Metanephros (tissue), 1 donor: ENCODE results near the gene PCDHGA3. TPM values are rescaled to one million over a fixed set of nuclear protein-coding genes. Genes with fewer than 3 reads are reported as not detected.

ENCODE experiments used
- total RNA-seq: library from RNA; depleted of rRNA; stranded (reverse); fragments of >200 nt; gene quantifications from one replicate; pipeline ENCODE4 v1.2.3, GENCODE V29; 2014

PCDHGA3 gene
- total RNA-seq, result 4.8 TPM

DNA sequence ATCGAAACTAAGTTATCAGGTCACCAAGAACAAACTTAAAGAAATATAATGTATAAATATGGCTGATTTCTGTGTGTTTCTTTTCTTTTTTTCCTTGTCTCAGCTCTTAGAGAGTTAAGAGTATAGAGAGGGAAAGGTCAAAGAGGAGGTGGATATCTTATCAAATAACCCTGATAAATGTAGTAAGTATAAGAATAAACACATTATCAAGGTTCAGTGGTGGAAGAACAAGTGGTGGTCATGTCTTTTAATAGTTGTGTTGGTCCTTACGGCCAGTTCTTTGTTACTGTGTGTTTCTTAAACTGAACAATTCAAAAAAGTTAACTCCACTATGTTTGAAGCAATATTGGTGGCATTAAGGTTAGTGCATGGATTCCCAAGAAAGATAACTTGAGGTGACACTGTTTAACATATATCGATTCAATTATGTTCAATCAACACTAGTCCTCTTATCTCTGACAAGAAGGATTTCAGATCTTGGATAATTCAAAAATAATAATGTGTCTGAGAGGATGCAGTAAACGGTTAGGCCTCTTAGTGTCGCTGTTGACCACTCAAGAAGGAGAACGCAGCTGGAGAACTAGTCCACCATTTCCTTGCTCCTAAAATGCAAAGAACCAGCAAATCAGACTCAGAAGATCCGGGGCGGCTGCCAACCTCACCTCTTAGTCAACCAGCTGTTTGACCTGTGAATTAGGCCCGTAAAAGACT, at the start of gene PCDHGA3:
TSS of gene PCDHGA3 (plus strand) at position 588 of the 711 bp plus-strand sequence. CDS start 205 bp downstream, outside the sequence.

DNA sequence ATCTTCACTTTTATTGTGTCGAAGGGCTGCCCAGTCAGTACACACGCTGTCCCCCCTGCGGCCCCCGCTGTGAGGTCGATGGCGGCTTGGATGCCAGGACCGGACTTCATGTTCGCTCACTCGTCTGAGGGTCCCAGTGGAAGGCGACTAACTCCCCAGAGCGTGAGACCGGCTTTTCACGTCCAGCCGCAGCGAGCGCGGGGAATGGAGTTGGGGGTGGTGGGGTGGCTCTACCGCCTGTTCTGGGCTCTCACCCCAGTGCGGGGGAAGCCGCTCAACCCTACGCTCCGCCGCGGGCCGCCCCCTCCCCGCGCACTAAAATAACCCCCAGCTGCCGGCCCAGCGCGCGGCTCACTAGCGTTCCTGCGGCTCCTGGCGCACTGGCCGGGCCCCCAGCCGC, 39.9 kb upstream of the PCDHGA3 start, which contains the start of gene SLC25A2:
TSS of gene SLC25A2 (minus strand) at position 294 of the 400 bp plus-strand sequence. CDS start at position 110, 184 bp downstream.

DNA sequence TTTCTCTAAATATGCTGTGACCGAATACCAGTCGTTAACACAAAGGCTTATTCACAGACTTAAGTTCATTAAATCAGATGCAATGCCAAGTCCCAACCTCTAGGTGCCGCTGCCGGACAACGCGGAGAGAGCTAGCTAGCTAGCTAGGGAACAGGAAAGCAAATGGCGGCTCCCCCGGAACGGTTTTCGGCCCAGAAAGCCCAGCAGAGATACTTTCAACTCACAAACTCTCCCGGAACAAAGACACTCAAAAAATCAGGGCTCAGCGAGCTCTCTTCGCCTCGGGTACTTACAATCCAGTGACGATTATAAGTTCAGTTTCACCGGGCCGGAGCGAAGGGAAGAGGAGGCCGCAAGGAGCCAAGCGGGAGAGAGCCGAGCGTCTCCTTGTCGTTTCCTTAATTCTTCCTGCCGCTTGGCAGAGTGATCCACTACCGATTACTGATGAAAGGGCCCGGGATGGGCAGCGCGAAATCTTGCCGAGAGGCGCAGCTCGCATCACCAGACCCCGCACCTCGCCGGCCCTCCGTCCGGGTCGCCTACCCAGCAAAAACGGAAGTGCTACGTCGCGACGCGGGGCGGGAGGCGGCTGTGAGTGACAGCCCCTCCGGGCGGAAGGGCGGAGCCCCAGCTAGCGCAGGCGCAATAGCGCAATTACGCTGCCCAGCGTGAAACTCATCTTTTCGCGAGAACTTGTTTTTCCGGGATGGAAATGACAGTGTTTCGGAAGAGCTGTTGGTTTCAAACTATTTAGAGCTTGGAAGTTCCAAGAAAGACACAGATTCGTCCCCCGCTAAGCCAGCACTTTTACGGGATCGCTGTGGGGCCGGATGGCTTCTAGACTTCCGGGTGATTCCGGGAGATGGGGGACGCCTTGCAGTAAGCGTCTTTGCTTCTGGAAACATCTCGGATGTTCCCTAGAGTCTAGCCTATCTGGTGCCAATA, 23.1 kb upstream of the PCDHGA3 start, which contains the start of gene TAF7:
TSS of gene TAF7 (minus strand) at position 560 of the 945 bp plus-strand sequence. CDS start 740 bp downstream, outside the sequence.

DNA sequence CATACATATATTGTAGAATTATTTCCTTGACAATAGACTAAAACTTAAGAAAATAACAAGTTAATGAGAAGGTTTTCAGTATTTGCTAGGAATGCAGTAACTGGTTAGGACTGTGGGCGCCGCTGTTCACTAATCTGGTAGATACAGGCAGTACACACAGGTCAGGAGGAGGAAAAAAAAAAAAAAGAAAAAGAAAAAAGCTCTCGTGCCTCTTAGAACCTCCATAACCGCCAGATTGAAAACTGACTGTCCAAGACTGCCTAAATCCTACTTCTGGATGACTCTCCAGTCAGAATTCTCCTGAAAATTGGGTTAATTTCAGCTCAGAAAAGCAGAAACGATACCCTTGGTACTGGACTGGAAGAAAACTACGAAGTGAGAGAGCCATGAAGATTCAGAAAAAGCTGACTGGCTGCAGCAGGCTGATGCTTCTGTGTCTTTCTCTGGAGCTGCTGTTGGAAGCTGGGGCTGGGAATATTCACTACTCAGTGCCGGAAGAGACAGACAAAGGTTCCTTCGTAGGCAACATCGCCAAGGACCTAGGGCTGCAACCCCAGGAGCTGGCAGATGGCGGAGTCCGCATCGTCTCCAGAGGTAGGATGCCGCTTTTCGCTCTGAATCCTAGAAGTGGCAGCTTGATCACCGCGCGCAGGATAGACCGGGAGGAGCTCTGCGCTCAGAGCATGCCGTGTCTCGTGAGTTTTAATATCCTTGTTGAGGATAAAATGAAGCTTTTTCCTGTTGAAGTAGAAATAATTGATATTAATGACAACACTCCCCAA, 13.1 kb upstream of the PCDHGA3 start, which contains the start of gene PCDHGA1:
TSS of gene PCDHGA1 (plus strand) at position 216 of the 782 bp plus-strand sequence.

GRCh38 chr5:141338538-141339306, 4.9 kb upstream of the PCDHGA3 start, which contains the start of gene PCDHGA2:
TSS of gene PCDHGA2 (plus strand) at chr5:141338760.

GRCh38 chr5:141349917-141350619, 6.4 kb downstream of the PCDHGA3 start, which contains the start of gene PCDHGB1:
TSS of gene PCDHGB1 (plus strand) at chr5:141350099. CDS start at chr5:141350261, 162 bp downstream.

GRCh38 chr5:141354900-141355469, 11.4 kb downstream of the PCDHGA3 start, which contains the start of gene PCDHGA4:
TSS of gene PCDHGA4 (plus strand) at chr5:141355021. CDS start at chr5:141355108, 87 bp downstream.

GRCh38 chr5:141359790-141360426, 16.3 kb downstream of the PCDHGA3 start, which contains the start of gene PCDHGB2:
TSS of gene PCDHGB2 (plus strand) at chr5:141359994. CDS start at chr5:141360136, 142 bp downstream.

DNA sequence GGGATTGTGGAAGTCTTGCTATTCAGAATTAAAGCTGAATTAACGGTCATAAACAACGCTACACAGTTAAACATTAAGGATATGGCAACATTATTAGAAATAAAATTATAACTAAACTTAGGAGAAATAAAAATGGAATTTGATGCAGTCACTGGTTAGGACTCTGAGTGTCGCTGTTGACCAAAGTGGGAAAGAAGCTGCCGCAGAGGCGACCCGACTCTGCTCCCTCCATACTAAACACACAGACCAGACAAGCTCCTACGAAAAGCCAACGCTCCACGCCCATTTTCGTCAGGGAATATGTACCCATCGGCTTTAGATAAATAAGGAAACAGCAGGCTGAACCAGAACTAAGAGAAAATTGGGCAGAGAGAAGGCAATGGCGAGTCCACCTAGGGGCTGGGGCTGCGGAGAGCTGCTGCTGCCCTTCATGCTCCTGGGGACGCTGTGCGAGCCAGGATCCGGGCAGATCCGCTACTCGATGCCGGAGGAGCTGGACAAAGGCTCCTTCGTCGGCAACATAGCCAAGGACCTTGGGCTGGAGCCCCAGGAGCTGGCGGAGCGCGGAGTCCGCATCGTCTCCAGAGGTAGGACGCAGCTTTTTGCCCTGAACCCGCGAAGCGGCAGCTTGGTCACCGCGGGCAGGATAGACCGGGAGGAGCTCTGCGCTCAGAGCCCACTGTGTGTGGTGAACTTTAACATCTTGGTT, 20.5 kb downstream of the PCDHGA3 start, which contains the start of gene PCDHGA5:
TSS of gene PCDHGA5 (plus strand) at position 211 of the 709 bp plus-strand sequence. CDS start at position 380, 169 bp downstream.

DNA sequence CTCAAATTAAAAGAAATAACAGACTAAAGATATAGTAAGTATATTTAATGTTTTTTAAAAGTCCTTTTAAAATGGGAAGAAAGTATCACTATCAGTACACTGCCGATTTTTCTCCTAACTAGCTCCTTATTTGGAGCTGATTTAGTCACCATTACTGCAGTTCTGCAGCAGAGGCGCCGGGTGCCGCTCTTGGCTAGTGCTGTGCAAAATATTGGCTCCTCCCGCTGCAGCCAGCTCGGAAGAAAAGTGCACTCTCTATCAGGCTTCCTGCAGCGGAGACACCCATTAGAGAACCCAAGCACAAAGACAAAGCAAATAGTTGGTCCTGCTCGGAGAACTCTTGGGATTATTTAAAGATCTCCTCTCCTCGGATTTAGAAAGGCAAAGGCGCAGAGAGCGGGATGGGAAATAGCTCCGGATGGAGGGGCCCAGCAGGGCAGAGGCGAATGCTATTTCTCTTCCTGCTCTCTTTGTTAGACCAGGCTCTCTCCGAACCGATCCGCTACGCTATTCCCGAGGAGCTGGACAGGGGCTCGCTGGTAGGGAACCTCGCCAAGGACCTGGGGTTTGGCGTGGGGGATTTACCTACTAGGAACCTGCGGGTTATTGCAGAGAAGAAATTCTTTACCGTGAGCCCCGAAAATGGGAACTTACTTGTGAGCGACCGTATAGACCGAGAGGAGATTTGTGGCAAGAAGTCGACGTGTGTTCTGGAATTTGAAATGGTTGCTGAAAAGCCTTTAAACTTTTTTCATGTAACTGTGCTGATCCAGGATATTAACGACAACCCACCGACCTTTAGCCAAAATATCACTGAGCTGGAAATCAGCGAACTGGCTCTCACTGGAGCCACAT, 26.6 kb downstream of the PCDHGA3 start, which contains the start of gene PCDHGB3:
TSS of gene PCDHGB3 (plus strand) at position 249 of the 855 bp plus-strand sequence. CDS start at position 402, 153 bp downstream.

DNA sequence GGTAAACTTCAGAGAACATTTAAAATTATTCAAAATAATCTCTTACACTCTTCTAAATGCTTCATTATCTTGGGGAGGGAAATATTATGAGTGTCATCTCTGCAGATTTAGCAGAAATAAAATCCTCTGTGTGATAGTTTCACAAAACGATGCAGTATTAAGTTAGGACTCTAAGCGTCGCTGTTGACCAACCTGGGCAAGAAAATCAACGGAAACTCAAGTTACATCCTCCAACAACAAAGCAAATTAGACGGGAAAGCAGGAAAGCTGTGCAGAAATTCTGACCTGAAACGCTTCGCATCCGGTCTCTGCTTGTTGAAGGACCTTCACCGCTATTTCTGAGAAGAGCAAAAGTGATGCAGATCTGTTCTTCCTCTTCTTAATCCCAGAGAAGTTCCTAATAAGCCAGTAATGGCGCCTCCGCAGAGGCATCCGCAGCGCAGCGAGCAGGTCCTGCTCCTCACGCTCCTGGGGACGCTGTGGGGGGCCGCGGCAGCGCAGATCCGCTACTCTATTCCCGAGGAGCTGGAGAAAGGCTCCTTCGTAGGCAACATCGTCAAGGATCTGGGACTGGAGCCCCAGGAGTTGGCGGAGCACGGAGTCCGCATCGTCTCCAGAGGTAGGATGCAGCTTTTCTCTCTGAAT, 30.2 kb downstream of the PCDHGA3 start, which contains the start of gene PCDHGA6:
TSS of gene PCDHGA6 (plus strand) at position 219 of the 645 bp plus-strand sequence. CDS start at position 412, 193 bp downstream.

DNA sequence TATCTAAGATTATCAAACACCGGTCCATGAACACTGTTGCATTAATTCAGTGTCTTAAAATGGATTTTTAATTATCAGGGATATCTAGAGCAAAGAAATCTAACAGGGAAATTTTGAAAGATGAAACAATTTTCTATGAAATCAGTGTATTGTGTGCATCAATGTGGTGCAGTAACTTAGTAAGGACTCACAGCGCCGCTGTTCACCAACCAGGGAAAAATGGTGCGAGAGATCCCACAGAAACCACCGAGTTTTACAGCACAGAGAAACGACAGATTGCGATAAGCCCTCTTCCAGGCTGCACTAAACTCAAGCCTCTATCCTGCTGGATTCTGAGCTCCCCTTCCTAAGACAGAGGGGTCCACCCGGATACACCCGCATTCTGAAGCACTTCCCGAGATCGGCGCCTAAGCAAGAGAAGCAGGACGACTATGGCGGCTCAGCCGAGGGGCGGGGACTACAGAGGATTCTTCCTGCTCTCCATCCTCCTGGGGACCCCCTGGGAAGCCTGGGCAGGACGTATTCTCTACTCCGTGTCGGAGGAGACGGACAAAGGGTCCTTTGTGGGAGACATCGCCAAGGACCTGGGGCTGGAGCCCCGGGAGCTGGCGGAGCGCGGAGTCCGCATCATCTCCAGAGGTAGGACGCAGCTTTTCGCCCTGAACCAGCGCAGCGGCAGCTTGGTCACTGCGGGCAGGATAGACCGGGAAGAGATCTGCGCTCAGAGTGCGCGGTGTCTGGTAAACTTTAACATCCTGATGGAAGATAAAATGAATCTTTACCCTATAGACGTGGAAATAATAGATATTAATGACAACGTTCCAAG, 39.1 kb downstream of the PCDHGA3 start, which contains the start of gene PCDHGA7:
TSS of gene PCDHGA7 (plus strand) at position 274 of the 826 bp plus-strand sequence. CDS start at position 432, 158 bp downstream.

GRCh38 chr5:141387557-141388311, 44.1 kb downstream of the PCDHGA3 start, which contains the start of gene PCDHGB4:
TSS of gene PCDHGB4 (plus strand) at chr5:141387698. CDS start at chr5:141387885, 187 bp downstream.

DNA sequence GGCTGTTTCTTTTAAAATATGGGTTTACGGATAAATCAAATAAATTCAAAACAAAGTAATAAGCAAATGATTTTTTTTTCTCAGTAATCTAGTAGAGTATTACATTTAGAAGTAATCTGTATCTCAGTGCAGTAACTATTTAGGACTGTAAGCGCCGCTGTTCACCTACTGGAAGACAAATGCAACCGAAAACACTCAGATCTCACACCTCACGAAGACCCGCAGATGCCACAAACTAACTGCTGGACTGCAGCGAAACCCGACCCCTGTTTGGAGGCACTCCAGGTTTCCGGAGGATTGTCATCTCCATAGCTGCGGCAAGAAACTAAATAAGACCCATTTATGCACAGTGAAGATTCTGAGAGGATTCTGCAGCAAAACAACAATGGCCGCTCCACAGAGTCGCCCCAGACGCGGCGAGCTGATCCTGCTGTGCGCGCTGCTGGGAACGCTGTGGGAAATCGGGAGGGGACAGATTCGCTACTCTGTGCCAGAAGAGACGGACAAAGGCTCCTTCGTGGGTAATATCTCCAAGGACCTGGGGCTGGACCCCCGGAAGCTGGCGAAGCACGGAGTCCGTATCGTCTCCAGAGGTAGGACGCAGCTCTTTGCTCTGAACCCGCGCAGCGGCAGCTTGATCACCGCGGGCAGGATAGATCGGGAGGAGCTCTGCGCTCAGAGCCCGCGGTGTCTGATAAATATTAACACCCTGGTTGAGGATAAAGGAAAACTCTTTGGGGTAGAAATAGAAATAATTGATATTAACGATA, 49.0 kb downstream of the PCDHGA3 start, which contains the start of gene PCDHGA8:
TSS of gene PCDHGA8 (plus strand) at position 205 of the 770 bp plus-strand sequence. CDS start at position 386, 181 bp downstream.

